Measurements from ENCODE around the gene DROSHA.

Gene DROSHA

DNA sequence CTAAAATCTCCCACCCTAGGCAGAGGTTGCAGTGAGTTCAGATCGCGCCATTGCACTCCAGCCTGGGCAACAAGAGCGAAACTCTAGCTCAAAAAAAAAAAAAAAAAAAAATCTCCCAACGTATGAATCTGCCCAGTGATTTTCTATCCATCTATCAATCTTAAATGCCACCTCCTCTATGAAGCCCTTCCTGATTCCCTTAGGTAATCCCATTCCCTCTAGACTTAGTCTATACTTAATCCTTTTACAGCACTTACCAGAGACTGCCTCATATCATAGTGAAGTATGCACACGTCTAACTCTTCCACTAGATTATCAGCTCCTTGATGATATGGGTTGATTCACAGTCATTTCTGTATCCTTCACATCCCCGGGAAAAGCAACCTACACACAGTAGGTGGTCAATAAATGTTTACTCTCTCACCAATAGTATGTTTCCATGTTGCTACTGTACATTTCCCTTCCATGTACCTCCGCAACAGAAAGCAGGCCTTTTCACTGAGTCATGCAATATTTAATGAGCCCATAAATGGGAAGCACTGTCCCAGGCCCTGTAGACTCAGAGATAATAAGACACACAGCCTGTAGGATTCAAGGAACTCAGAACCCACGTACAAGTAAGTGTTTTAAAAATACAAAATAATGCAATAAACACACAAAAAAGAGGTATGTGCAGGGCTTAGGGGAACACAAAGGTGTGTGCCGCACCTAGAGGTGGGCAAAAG, 1.2 kb downstream of the DROSHA start:
- DNase-seq (ENCODE audit: low read depth): no peak

DNA sequence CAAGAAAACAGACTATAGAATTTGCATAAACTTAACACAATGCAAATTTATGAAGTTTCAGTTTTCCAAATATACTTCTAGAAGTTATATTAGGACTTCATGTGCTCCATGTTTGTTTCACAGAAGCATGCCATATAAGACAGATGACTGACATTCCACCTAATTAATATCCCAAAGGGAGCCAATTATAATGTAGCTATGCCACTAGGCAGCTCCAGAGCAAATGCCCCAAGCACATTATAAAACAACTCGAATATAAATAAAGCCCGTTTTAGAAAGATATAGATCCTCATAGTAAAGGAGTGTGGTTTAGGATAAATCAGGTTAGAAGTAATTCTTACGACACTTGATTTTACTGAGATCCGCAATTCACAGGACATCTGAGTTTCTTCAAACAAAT, 8.9 kb downstream of the DROSHA start:
- no peak for DNase-seq (ENCODE audit: low read depth)

DNA sequence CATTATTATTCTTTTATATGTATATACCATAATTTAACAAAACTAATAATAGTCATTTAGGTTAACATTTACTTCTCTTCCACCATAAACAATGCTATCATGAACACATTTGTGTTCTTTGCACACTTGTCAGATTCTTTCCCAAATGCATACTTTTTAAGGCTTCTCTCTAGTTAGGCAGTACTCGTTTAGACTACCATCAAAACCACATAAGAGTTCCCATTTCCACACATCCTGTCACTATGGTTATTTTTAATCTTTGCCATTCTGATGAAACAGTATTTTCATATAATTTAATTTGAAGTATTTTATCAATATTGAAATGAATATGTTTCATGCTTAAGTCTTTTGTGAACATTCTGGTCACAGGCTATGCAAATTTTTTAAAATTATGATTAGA, 15.1 kb downstream of the DROSHA start:
- no peak for DNase-seq (ENCODE audit: low read depth)

DNA sequence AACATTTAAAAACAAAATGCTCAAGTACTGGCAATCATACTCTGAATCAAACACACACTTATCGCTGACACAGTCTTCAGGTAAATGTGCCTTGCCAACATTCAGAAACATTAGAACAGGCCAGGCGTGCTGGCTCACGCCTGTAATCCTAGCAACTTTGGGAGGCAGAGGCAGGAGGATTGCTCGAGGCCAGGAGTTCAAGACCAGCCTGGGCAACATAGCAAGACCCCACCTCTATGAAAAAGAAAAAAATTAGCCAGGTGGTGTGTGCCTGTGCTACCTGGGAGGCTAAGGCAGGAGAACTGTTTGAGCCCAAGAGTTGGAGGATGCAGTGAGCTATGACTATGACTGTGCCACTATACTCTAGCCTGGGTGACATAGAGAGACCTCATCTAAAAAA, 20.6 kb downstream of the DROSHA start:
- DNase-seq (ENCODE audit: low read depth): no peak

DNA sequence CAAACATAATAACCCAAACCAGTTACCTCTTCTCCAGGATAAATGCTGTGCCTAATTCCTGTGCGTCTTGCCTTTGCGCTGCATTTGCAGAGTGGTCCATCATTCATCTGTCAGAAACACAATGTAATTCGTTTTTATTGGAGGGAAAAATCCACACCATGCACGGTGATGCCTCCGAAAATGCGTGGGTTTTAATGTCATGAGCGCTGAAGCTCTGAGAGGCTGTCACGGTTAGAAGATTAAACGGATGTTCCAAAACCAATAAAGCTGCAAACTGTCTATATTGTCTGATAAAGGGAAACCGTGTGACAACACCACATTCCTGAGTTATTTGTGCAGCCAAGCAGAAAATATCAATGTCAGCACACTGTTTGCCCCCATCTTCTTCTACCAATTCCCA, 27.4 kb downstream of the DROSHA start:
- no peak for DNase-seq (ENCODE audit: low read depth)

DNA sequence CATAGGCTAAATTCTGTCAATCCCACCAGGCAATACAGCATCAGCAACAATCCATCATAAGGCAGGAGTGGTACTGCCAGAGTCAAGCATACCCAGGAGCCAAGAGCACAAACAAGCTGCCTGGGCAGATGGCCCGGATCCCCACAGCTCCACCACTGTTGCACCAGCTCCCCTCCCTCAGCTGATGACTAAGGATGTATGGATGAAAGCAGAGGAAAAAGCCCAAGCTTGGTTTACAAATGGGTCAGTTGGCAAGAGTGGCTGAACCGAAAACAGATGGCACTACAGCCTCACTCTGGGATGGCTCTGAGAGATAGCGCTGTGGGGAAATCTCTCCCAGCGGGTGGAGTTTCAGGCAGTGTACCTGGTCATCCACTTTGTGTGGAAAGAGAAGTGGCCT, 29.4 kb downstream of the DROSHA start:
- no peak for DNase-seq (ENCODE audit: low read depth)

DNA sequence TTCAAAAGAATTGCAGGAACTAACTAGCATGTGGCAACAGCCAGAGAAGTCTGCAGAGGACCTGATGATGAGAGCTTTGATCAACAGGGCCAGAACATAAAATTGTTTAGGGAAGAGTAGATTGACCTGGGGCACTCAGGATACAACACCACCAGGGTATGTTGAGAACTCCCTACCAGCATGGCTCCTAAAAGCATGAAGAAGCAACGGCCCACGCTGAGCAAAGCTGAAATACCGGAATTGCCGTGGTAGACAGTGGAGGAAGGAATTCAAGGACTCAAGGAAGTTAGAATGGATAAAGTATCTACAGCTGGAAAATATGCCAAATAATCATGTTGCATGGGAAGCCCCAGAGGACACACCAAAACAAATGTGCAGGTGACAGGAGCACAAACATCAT, 31.6 kb downstream of the DROSHA start:
- no peak for DNase-seq (ENCODE audit: low read depth)

DNA sequence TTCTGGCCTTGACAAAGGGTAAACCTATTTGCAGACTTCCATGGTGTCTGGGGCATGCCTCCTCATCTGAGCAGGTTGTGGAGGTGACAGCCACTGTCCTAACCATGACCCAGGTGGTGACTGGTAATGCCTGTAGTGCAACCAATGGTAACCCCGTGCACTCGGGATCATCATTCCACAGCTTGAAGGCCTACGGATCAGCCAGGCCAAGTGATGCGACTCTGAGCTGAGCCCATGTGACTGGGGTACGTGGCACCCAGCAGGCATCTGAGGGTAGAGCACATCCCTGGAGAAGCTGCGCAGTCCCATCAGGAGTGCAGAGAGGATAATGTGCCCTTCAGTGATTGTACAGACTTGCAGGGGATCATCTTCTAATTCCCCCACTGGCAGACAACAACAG, 35.0 kb downstream of the DROSHA start:
- no peak for DNase-seq (ENCODE audit: low read depth)

DNA sequence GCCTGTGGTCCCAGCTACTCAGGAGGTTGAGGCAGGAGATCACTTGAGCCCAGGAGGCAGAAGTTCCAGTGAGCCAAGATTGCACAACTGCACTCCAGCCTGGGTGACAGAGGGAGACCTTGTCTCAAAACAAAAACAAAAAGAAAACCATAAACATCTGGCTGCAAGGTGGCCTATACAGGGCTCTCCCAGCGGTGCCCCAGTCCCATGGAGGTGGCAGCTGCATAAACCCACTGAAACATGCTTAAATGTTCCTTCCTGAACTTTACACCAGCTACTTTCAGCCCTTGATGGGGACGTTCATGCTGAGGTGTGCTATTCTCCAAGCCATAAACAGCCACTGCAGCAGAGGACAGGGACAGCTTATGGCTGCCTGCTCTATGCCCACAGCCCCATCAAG, 35.6 kb downstream of the DROSHA start:
- DNase-seq (ENCODE audit: low read depth): no peak

DNA sequence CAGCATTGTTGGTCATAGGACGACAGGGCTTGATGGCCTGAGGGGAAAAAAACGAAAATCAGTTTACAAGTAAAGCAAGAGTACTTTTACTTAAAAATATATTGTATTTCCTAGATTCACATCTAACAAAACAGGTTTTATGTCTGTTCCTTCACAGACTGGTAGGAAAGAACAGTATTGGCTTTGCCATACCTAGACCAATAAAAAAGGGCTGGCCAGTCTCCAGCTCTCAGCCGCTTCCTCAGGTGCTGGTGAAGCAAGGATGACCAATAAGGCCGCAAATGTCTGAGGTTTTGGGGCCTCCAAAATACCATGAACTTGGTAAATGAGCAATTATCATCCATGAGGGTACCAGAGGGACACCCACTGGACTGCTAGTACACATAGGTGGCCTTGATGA, 36.6 kb downstream of the DROSHA start:
- no peak for DNase-seq (ENCODE audit: low read depth)

DNA sequence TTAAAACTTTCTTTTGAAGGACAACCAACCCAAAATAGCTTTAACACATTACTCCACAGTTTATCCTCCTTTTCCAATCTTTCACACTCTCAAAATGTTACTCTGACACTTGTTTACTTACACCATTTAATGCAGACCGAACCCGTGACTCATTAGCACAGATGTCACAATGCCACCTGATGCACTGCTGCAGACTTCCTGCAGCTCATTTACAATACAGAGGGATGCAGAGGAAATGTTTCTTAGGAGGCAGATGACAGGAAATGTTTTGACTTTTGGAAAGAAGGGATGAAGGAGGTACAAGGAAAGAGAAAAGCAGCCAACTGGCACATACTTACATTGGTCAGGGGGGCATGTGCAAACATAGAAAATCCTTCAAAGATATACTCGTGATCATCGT, 39.0 kb downstream of the DROSHA start:
- no peak for DNase-seq (ENCODE audit: low read depth)

DNA sequence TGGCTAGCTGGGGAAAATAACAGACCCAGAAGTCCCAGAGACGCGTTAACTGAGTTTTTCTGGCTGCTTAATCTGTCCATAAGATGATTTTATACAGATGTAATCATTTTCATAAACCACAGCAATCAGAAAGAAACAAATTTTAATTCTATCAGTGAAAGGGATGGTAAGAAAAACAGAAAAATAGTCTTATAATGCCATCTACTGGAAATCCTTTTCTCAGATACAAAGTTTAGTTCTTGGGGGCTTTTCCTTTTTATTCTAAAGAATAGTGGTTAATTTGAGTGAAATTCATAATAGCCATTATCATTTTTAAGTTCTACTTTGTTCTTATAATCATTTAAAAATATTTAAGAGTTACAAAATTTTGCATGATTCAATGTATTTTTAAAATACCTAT, 44.4 kb downstream of the DROSHA start:
- DNase-seq (ENCODE audit: low read depth): no peak

DNA sequence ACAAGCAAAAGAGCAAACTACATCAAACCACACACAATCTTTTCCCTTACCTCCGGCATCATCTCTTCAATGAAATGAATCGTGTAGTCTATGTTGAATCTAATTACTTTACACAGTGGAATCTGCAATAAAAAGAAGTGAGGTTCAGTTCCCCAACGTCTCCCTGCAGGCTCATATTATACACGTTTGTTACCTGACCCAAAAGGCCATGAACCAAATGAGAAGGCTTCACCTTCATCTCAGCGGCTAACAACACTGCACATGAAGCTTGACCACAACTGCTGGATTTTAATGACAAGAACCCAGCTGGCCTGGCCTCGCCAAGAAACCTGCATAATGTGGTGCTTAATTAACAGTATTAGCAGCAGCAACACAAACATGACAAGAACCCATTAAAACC, 45.5 kb downstream of the DROSHA start:
- DNase-seq (ENCODE audit: low read depth): no peak

DNA sequence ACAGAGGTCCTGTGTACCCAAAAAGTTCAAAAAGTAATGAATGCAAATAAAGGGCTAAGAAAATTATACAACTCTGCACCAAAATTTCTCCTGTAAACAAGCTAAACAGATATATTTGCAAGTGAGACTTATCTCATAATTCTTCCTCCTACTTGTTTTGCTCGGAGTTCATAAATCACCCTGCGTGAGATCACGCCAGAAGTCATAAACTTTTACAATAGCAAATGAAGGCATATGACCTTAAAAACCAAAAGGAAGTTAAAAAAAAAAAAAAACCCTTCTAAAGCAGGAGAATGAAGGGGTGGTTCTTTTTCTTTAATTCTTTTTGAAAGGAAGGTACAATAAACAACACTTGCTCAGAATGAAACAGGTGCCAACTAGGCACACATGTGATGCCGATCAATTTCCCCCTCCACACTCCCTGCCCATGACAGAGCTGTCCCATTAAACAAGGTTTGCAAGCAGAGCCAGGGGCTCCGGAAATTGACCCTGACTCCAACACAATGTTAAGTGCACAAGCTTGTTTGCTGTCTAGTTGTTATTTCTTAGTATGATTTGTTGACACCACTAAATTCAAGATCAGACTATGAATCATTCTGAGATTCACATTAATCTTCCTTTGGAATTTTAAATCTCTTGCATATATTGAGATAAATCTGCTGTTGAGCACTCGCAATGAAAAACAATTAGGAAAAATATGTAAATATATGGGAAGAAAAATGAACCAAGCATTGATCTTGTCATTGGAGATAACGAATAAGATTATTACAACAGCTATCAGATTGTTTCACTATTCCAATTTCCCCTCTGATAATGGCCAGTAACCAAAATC, 46.3 kb downstream of the DROSHA start:
- DNase-seq (ENCODE audit: low read depth): no peak

DNA sequence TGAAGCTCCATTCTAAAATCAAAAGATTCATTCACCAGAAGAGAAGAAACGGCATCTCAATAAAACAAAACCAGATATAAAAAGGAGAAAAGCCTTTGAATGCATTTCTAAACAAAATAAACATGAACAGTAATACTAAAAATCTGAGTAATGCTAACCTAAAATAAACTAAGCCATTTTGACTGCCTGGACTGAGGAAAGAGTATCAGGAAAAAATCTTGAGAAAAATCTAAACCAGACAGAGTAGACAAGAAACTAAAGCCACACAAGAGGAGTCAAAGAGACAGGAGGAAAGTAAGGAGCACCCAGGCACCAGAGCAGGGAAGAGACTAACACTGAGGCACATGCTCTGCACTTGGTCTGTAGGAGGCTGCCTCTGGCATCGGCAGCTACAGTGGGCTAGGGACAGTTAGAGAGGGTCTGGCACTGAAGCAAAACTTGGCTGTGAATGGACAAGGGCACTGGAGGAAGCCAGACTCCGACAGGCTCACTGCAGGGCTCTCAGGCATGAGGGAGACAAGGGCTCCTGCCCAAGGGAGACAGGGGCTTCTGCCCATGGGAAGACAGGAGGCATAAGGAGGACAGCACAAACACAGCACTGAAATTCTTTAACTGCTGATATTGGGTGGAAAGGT, 50.2 kb downstream of the DROSHA start:
- DNase-seq (ENCODE audit: low read depth): no peak

DNA sequence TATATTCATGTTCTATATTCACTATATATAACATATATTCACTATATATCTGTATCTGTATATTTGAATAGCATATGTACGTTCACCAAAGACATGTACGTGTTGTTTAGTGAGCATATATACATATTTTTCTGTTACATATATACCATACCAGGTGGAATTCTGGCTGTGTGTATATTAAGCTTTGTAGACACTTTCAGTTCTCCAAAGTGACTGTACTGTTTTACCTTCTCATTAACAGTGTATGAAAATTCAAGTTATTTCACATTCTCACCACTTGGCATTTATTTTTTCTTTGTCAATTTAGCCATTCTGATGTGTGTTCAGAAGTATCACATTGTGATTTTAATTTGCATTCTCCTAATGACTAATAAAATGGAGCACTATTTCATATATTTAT, 52.2 kb downstream of the DROSHA start:
- no peak for DNase-seq (ENCODE audit: low read depth)

DNA sequence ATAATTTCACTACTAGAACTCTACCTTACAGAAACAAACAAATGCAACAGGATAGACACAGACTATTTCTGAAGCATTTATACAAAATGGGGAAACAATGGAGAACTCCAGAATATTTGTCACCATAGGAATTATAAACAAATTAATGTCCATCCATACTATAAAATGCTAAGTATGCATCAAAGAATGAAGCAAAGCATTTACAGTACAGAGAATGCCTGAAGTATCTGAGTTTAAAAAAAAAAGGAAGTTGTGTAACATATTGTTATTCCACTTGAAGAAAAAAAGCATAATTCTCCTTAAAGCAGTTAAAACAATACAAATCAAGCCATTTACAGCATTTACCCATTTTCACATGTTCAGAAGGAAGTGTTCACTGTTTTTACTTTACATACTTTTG, 53.0 kb downstream of the DROSHA start:
- DNase-seq (ENCODE audit: low read depth): no peak

DNA sequence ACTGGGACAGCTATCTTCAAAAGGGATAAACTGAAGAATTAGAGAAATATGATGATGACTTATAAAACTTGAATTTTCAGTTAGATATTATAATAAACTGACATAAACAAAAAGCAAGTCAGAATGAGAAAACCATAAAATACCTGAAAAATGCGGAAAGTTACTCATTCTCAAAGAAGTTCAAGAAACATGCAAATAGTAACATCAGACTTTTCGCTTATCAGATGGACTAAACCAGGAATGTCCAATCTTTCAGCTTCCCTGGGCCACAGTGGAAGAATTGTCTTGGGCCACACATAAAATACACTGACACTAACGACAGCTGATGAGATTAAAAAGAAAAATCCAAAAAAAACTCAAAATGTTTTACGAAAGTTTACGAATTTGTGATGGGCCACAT, 53.9 kb downstream of the DROSHA start:
- DNase-seq (ENCODE audit: low read depth): no peak

DNA sequence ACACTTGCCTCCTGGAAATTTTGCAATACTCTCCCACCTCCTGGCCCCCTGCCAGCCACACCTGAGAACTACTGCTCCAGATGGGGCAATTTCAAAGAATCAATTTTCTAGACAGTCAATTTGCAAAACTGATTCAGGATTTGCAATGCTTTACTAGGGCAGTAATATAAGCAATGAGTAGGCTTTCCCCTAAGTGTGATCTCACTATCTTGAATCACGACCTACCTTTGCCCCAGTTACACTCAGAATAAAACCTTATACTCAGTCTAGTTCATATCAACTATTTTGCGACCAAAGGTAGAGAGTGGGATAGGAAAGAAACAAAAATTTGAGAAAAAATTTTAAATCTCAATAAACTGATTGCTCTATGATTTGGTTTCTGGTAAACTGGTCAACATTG, 54.4 kb downstream of the DROSHA start:
- no peak for DNase-seq (ENCODE audit: low read depth)

DNA sequence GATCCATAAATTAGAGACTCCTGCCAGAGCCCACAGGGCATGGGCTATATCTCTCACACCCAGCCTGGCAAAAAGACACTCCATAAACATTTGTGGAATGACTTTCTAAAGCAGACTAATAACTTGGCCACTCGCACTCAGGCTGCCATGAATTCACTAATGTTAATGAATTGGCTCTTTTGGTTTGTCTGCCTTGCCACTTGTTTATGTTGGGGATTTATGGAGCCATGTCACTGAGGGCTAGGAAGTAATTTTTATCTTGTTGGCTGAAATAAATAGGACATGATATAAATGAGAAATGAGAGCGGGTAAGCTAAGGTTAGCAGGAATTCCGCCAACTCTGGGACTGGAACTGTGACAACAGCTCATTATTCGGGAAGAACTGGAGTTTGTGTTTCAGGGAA, 55.2 kb downstream of the DROSHA start:
- no peak for DNase-seq (ENCODE audit: low read depth)

DNA sequence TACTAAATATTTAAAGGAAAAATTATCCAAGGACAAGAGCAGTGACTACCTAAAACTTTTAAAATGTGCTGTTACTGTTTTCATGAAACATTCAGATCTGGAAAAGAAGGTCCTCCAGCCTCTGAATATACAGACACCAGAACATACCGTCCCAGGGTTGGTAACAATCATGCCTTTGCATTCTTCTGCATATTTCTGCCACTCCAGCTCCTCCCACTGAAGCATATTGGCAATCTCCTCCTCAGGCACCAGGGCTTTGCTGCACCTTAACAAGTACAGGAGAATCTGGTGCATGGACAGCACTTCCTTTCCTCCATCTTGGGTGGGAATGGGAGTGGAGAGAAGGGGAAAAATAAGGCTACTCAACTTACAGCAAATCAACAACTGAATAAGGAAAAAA, 60.0 kb downstream of the DROSHA start:
- DNase-seq (ENCODE audit: low read depth): no peak

DNA sequence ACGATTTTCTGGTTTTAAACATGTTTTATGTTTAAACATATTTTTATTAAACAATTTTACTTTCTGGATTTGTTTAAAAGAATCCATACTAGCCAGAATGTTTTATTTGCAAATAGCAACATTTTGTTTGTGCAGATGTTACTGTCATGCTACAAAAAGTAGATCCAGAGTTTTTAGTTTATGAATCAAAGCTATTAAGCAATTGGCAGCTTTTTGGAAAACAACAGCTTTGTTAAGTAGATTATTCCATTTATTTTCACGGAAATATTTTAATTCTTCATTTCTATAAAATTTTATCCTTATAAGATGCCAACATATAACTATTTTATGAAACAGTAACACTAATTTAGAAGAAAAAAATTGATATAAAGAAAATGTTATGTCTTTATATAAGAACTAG, 60.9 kb downstream of the DROSHA start:
- no peak for DNase-seq (ENCODE audit: low read depth)

DNA sequence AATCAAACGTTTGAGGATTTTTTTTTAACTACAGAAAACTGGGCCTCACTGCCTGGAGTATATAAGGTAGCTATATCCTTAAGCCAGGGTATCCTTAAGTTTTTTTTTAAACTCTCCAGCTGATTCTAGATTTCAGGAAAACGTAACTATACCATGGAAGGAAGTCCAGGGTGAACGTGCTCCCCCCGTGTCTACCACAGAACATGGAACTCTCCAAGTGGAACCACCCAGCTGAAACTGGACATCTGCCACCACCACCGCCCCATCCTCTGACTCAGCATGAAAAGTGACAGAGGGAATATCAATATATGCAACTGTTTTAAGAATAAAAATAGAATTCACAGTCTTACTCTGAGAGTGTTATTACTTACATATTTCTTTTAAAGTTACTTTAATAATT, 61.3 kb downstream of the DROSHA start:
- DNase-seq (ENCODE audit: low read depth): peak; percentile 59
